Endothelial cell of umbilical vein (primary cell): Measurements from ENCODE around the gene PTPN2. TPM values are rescaled to one million over a fixed set of nuclear protein-coding genes. Genes with fewer than 3 reads are reported as not detected.

Experiments used
- BruUV-seq: library from RNA; stranded (reverse); fragments of 400-500 nt; replicated peaks from 2 replicates; lab custom pipeline; 2021; lab: Mats Ljungman, UMichigan
- CTCF ChIA-PET: fragments of 300-600, 350-600 bp; sonication (Branson Sonifier 250); formaldehyde crosslinking; loops from one replicate; lab custom pipeline; 2021; ENCODE audit warnings: antibody characterized with exemption, inconsistent platforms; lab: Charles Lee
- POLR2A ChIA-PET: fragments of 300-600, 350-600 bp; sonication (Branson Sonifier 250); formaldehyde crosslinking; loops from one replicate; lab custom pipeline; 2021; ENCODE audit warnings: antibody characterized with exemption, inconsistent platforms; lab: Charles Lee
- DNase-seq: peaks from one replicate; pipeline ENCODE4 v3.0.0-alpha.2; 2011; ENCODE audit warnings: low read depth, low spot score
- FAIRE-seq: peaks from 2 replicates; lab custom pipeline; 2011; peaks lifted over from hg19 to GRCh38; lab: Jason Lieb, UNC
- H2AFZ ChIP-seq: 2 replicates; pipeline ENCODE4 v1.6.0; 2012; ENCODE audit warnings: low read depth, low read length, control low read depth, inconsistent platforms
- H3K27ac ChIP-seq: 2 replicates; pipeline ENCODE4 v1.5.1; 2011; ENCODE audit warnings: low read depth, mild to moderate bottlenecking, control low read depth, low read length, moderate library complexity; ENCODE audit not compliant: insufficient read depth
- H3K27me3 ChIP-seq, 2 experiments: 2 replicates each; pipeline versions ENCODE4 v1.6.0 to v1.6.1; 2011; ENCODE audit warnings: low read length in 2 of 2, mixed read lengths in 1 of 2; ENCODE audit not compliant: control insufficient read depth in 2 of 2, insufficient read depth in 2 of 2
- H3K36me3 ChIP-seq, 2 experiments: 2 replicates in 1 of 2; 3 replicates in 1 of 2; pipeline ENCODE4 v1.5.1; 2011; ENCODE audit warnings: low read length in 2 of 2, mild to moderate bottlenecking in 1 of 2, moderate library complexity in 1 of 2; ENCODE audit not compliant: control insufficient read depth in 2 of 2, insufficient read depth in 2 of 2; ENCODE audit errors: extremely low read depth in 1 of 2
- H3K4me1 ChIP-seq: 3 replicates; pipeline ENCODE4 v1.5.1; 2011; ENCODE audit warnings: mild to moderate bottlenecking, low read length; ENCODE audit not compliant: control insufficient read depth, insufficient read depth; ENCODE audit errors: extremely low read depth
- H3K4me2 ChIP-seq: 2 replicates; pipeline ENCODE4 v1.6.1; 2011; ENCODE audit warnings: low read length, control low read depth, mixed read lengths; ENCODE audit not compliant: insufficient read depth
- H3K4me3 ChIP-seq, 3 experiments: fragments of 200-600 bp in 1 of 3; sonication (generic), shearing (Covaris generic) in 1 of 3; replicated peaks in 1 of 3; 2 replicates each; pipeline ENCODE4 v1.5.1; 2011 to 2016; ENCODE audit warnings: control low read depth in 3 of 3, low read length in 3 of 3, mild to moderate bottlenecking in 2 of 3, inconsistent platforms in 1 of 3, low read depth in 1 of 3, moderate library complexity in 1 of 3; ENCODE audit not compliant: insufficient read depth in 1 of 3
- H3K79me2 ChIP-seq: 2 replicates; pipeline ENCODE4 v1.6.0; 2012; ENCODE audit warnings: low read length, inconsistent platforms; ENCODE audit not compliant: control insufficient read depth, insufficient read depth
- H3K9ac ChIP-seq: replicated peaks from 2 replicates; pipeline ENCODE3; 2011; ENCODE audit warnings: low read length, control low read depth; ENCODE audit not compliant: insufficient read depth; ENCODE audit errors: extremely low read depth
- H3K9me1 ChIP-seq: replicated peaks from 3 replicates; pipeline ENCODE4 v1.6.0; 2011; ENCODE audit warnings: mild to moderate bottlenecking, low read length; ENCODE audit not compliant: control insufficient read depth, insufficient read depth; ENCODE audit errors: extremely low read depth
- H3K9me3 ChIP-seq: replicated peaks from 2 replicates; pipeline ENCODE4 v1.5.1; 2012; ENCODE audit warnings: low read length, inconsistent platforms; ENCODE audit not compliant: control insufficient read depth, insufficient read depth
- H4K20me1 ChIP-seq: replicated peaks from 2 replicates; pipeline ENCODE3; 2011; ENCODE audit warnings: mild to moderate bottlenecking, low read length; ENCODE audit not compliant: control insufficient read depth, insufficient read depth; ENCODE audit errors: extremely low read depth
- EZH2 ChIP-seq: IDR thresholded peaks from 2 replicates; pipeline ENCODE4 v1.6.1; 2012; ENCODE audit warnings: borderline replicate concordance, low read depth, mild to moderate bottlenecking, moderate library complexity, low read length, inconsistent platforms; ENCODE audit not compliant: severe bottlenecking
- FOS ChIP-seq: IDR thresholded peaks from 2 replicates; pipeline ENCODE4 v1.6.1; 2011; ENCODE audit warnings: mild to moderate bottlenecking, low read length, moderate library complexity, borderline replicate concordance; ENCODE audit not compliant: insufficient read depth
- GATA2 ChIP-seq: IDR thresholded peaks from 2 replicates; pipeline ENCODE4 v1.7.0; 2011; ENCODE audit warnings: low read depth, mild to moderate bottlenecking, moderate library complexity, mixed read lengths, low read length; ENCODE audit not compliant: insufficient read length, insufficient read depth
- JUN ChIP-seq: IDR thresholded peaks from 2 replicates; pipeline ENCODE4 v1.6.1; 2011; ENCODE audit warnings: borderline replicate concordance, low read depth; ENCODE audit not compliant: insufficient read length, insufficient read depth
- MYC ChIP-seq: IDR thresholded peaks from one replicate; pipeline ENCODE4 v1.6.1; 2011; ENCODE audit warnings: mild to moderate bottlenecking, low read depth, low read length
- POLR2A ChIP-seq: IDR thresholded peaks from 2 replicates; pipeline ENCODE4 v1.6.1; 2012; ENCODE audit warnings: low read depth, mild to moderate bottlenecking, control low read depth, low read length
- POLR2AphosphoS5 ChIP-seq: IDR thresholded peaks from 2 replicates; pipeline ENCODE4 v1.6.1; 2012; ENCODE audit warnings: low read depth, mild to moderate bottlenecking, control low read depth, low read length, moderate library complexity; ENCODE audit not compliant: insufficient read depth
- dilution Hi-C: fragments of 300-500 bp; cut with MboI; formaldehyde crosslinking; loops from one replicate; pipeline ENCODE4 v1.15.0; 2019; ENCODE audit warnings: low sequenced_read_pairs; ENCODE audit not compliant: extremely low pct_ligation_motif_present
- intact Hi-C: fragments of 100-400 bp; cut with micrococcal nuclease; formaldehyde crosslinking; loops from one replicate; pipeline ENCODE4 v1.10.0; 2022
- polyA plus RNA-seq, 4 experiments: library from polyadenylated mRNA; depleted of rRNA in 3 of 4; stranded (reverse) in 3 of 4; unstranded in 1 of 4; fragments of >200 nt; gene quantifications; 2 replicates each; pipeline versions ENCODE4 v1.2.1 to v1.2.3, GENCODE V29; 2011 to 2012; ENCODE audit warnings: missing spikeins in 1 of 4
- total RNA-seq: library from RNA; stranded (reverse); gene quantifications from 2 replicates; pipeline ENCODE4 v1.2.3, GENCODE V29; 2021
- TF ChIP-seq, protein P1 (sequence below): IDR thresholded peaks from 2 replicates; pipeline ENCODE4 v1.6.1; 2011; ENCODE audit not compliant: insufficient read depth, insufficient read length
- TF ChIP-seq, protein P2 (sequence below), 2 donors: IDR thresholded peaks; 1 replicate in 1 of 2; 2 replicates in 1 of 2; pipeline ENCODE4 v1.5.1; 2011; ENCODE audit warnings: low read length in 2 of 2, mild to moderate bottlenecking in 2 of 2, moderate library complexity in 2 of 2, control low read depth in 1 of 2, inconsistent platforms in 1 of 2, low read depth in 1 of 2; ENCODE audit not compliant: insufficient read depth in 1 of 2; ENCODE audit errors: extremely low read depth in 1 of 2

PTPN2 gene
- total and polyA plus RNA-seq, 2 donors (not counting 3 experiments of a cell fraction or from before 2014, with no cell fraction given), result 8.2 to 20.9 TPM

DNA sequence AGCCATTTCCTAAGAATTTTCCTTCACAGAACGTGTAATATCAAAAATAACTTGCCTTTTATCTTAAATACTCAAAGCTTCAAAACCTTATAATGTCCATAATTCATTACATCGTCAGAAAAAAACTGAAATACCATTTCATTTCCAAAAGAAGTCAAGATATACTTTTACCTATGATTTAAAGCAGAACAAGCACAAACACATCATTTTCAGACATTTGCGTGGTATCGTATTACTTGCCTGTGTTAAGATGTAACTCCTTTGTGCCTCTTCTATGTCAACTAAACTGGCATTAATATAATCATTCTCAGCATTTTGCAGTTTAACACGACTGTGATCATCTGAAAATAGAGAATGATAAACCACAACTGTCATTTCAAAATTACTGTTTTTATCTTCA is 47.5 kb downstream of the PTPN2 start:
- no peaks in the 10 kb centered on the region for H3K27me3 ChIP-seq
- no peak overlapping the region for H3K9ac ChIP-seq
- intact Hi-C loops (no loop called here), dilution Hi-C loops (no loop called here)
- no peaks in the 10 kb centered on the region for H3K9me3 ChIP-seq
- H2AFZ ChIP-seq, result no peak overlapping the region
- no peak for DNase-seq
- no peaks in the 10 kb centered on the region for H3K9me1 ChIP-seq
- no peak overlapping the region for H3K4me3 ChIP-seq
- peaks cover 2 to 3% of the 10 kb centered on the region in 2 experiments for H3K36me3 ChIP-seq
- no peak overlapping the region for H3K27ac ChIP-seq
- ChIA-PET CTCF (interaction anchor here (0.7 kb wide), 1 partner anchor 7 kb away, joined by 3 read pairs; no protein-coding TSS in a partner anchor), POLR2A (no interaction called here)
- no peak overlapping the region for H3K4me2 ChIP-seq
- TF ChIP-seq GATA2, result no peak
- TF ChIP-seq FOS, result no peak
- no peak for TF ChIP-seq JUN
- TF ChIP-seq, protein P1, sequence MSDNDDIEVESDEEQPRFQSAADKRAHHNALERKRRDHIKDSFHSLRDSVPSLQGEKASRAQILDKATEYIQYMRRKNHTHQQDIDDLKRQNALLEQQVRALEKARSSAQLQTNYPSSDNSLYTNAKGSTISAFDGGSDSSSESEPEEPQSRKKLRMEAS, result no peak
- TF ChIP-seq POLR2AphosphoS5, result no peak
- TF ChIP-seq, protein P2, sequence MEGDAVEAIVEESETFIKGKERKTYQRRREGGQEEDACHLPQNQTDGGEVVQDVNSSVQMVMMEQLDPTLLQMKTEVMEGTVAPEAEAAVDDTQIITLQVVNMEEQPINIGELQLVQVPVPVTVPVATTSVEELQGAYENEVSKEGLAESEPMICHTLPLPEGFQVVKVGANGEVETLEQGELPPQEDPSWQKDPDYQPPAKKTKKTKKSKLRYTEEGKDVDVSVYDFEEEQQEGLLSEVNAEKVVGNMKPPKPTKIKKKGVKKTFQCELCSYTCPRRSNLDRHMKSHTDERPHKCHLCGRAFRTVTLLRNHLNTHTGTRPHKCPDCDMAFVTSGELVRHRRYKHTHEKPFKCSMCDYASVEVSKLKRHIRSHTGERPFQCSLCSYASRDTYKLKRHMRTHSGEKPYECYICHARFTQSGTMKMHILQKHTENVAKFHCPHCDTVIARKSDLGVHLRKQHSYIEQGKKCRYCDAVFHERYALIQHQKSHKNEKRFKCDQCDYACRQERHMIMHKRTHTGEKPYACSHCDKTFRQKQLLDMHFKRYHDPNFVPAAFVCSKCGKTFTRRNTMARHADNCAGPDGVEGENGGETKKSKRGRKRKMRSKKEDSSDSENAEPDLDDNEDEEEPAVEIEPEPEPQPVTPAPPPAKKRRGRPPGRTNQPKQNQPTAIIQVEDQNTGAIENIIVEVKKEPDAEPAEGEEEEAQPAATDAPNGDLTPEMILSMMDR (IDR thresholded peaks at IDR 0.05; ENCODE audit: extremely low read depth in 1 of 2, insufficient read depth in 1 of 2, low read depth in 1 of 2, low read length in 2 of 2), result no peak
- no peak for TF ChIP-seq MYC
- no peak for TF ChIP-seq EZH2
- TF ChIP-seq POLR2A, result no peak
- no peaks in the 10 kb centered on the region for H3K4me1 ChIP-seq
- H4K20me1 ChIP-seq, result no peaks in the 10 kb centered on the region
- no peak for FAIRE-seq
- BruUV-seq, result no TSS peak
- peaks cover 9% of the 10 kb centered on the region for H3K79me2 ChIP-seq
